ENCODE data around the gene LYRM7. TPM values are rescaled to one million over a fixed set of nuclear protein-coding genes. Genes with fewer than 3 reads are reported as not detected.

LYRM7 gene
- polyA plus RNA-seq, 4 donors, result 14.7 to 19.3 (median 17.2) TPM

GRCh38 chr5:131217791-131218190, 47.0 kb downstream of the LYRM7 start:
- no peak for DNase-seq (ENCODE audit: low read depth in 4 of 4, low spot score in 3 of 4)

DNA sequence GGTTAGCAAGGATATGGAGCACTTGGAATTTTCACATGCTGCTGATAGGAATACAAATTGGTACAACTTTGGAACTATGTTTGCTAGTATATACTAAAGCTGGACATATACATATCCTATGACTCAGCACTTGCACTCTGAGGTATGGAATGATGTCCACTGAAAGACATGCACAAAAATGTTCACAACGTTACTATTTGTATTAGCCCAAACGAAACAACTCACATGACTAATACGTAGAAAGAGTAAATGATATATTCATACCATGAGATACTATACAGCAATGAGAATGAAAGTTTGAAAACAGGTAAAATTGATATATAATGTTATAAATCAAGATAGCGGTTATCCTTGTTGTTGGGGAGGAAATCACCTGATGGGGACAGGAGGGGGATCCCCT, 47.6 kb downstream of the LYRM7 start:
- DNase-seq (ENCODE audit: low read depth in 4 of 4, low spot score in 3 of 4), result no peak

DNA sequence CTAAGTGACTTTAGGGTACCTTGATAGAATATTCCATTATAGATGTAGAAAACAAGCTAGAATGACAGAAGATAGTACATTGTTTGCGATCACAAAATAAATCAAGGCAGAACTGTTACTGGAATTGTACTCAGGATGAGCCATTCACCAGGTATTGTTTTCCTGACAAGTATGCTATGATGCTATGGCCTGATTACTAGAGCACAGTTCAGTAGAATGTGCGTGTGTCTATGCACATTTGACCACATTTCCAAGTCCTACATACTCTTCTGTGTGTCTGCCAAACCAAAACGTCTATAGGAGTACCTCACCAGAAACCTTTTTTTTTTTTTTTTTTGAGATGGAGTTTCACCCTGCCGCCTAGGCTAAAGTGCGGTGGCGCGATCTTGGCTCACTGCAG, 49.8 kb downstream of the LYRM7 start:
- DNase-seq (ENCODE audit: low read depth in 4 of 4, low spot score in 3 of 4), result no peak

GRCh38 chr5:131221008-131221703, 50.4 kb downstream of the LYRM7 start:
- no peak for DNase-seq (ENCODE audit: low read depth in 4 of 4, low spot score in 3 of 4)

GRCh38 chr5:131221888-131222287, 51.1 kb downstream of the LYRM7 start:
- no peak for DNase-seq (ENCODE audit: low read depth in 4 of 4, low spot score in 3 of 4)

- no peak for DNase-seq (ENCODE audit: low read depth in 4 of 4, low spot score in 3 of 4)
Measured at GRCh38 chr5:131222731-131223130, 52.0 kb downstream of the LYRM7 start.

- no peak for DNase-seq (ENCODE audit: low read depth in 4 of 4, low spot score in 3 of 4)
Measured at GRCh38 chr5:131223751-131224386, 53.1 kb downstream of the LYRM7 start.

- DNase-seq (ENCODE audit: low read depth in 4 of 4, low spot score in 3 of 4), result no peak
Measured at GRCh38 chr5:131224387-131225201, 53.9 kb downstream of the LYRM7 start.

DNA sequence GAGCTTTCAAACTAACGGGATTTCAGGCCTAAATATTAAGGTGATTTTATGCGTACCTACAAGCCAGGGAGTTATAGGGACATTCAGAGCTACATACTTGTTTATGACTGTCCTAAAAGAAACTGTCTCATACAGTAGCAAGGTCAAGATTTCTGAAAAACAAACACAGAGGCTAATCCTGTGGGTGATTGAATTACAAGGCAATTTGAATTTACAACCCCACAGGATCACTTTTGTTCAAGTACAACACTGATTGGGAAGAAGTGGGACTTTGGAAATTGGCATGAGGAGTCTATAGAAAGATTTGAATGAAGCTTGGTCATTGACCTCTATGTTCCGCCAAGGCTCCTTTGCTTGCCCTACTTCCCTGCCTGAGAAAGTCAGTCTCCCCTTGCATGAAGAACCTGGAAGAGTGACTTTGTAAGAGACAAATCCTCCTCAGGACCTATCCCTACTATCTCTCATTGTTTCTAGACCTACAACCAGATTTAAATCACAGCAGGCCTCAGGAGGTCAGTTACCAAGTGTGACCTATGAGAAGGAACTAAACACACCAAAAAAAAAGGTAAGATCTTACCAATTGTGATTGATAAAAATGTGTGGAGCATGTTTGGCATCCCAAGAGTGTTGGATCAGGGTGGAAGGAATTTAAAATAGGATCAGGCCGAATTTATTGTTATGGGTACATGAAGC, 54.7 kb downstream of the LYRM7 start:
- no peak for DNase-seq (ENCODE audit: low read depth in 4 of 4, low spot score in 3 of 4)

GRCh38 chr5:131226899-131227298, 56.2 kb downstream of the LYRM7 start:
- no peak for DNase-seq (ENCODE audit: low read depth in 4 of 4, low spot score in 3 of 4)

DNA sequence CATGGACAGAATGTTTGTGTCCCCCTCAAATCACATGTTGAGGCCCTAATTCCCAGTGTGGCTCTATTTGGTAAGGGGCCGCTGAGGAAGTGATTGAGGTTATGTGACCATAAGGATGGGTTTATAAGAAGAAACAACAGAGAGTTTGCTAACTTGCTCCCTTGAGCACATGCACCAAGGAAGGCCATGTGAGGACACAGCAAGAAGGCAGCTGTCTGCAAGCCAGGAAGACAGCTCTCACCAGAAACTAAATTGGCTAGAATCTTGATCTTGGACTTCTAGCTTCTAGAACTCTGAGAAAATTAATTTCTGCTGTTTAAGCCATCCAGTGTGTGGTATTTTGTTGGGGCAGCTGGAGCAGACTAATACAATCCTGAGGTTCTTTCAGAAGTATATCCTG, 57.9 kb downstream of the LYRM7 start:
- no peak for DNase-seq (ENCODE audit: low read depth in 4 of 4, low spot score in 3 of 4)

DNA sequence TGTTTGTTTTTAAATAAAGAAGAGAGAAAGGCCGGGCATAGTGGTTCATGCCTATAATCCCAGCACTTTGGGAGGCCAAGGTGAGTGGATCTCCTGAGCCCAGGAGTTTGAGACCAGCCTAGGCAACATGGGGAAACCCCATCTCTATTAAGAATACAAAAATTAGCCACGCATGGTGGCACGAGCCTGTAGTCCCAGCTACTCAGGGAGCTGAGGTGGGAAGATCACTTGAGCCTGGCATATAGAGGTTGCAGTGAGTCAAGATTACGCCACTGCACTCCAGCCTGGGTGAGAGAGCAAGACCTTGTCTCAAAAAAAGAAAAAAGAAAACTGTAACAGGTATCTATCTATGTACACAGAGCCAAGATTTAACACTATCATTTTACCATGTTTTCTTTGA, 58.9 kb downstream of the LYRM7 start:
- DNase-seq (ENCODE audit: low read depth in 4 of 4, low spot score in 3 of 4), result no peak

DNA sequence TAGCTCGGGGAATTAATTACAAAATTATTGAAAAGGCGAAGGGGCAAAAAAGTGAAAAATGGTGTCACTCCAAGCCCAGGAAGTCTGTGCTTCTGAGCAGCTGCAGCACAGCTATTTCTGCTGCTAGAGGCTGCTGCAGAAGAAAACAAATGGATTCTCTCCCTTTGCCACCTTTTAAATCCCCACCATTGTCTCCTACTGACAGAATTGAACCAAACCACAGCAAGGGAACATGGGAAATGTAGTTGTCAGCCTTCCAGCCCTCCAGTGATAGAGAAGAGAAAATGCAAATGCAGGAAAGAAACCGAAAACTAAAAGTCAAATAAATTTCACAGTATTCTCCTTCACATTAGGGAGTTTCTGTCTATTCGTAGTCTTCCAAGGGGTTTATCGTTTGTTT, 59.7 kb downstream of the LYRM7 start:
- no peak for DNase-seq (ENCODE audit: low read depth in 4 of 4, low spot score in 3 of 4)

- DNase-seq (ENCODE audit: low read depth in 4 of 4, low spot score in 3 of 4), result no peak
Measured at GRCh38 chr5:131239686-131240085, 68.9 kb downstream of the LYRM7 start.

DNA sequence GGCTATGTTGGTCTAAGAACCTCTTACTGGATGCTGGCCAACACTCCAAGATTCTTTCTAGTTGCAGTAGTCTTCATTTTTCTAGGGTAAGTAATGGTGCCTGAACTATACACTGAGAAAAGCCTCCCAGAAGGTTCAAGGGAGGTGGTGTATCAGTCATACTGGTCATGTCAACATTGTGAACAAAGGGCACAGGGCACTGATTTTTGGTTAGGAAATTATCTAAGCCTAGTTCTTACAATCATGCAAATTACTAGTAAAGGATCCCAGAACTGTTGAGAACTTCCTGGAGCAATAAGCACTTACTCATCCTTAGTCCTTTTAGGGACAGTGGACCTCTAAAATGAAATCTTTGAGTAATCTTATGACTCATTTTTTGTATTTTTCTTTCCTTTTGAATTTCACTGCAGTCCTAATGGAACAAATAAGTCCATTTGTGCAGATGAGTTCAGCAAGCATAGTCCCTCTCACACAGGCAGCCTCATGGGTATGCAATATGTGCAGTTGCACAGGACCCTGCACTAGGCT, 72.0 kb downstream of the LYRM7 start:
- DNase-seq (ENCODE audit: low read depth in 4 of 4, low spot score in 3 of 4), result no peak

DNA sequence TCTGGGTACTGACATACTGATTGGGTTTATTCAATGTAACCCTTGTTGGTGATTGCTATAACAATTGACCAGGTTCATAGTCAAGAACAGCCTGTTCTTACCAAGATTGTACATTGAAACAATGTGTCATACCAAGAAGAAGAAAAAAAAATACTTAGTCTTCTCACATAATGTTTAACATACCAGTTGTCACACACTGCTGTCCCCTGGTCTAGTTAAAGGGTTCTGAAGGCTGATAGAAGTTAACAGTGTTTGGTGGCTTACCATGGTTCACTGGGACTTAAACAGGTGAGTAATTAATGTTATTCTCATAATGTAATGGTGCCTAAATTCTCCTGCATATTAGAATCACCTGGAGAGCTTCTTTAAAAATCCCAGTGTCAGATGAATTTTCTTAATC, 74.6 kb downstream of the LYRM7 start:
- no peak for DNase-seq (ENCODE audit: low read depth in 4 of 4, low spot score in 3 of 4)

DNA sequence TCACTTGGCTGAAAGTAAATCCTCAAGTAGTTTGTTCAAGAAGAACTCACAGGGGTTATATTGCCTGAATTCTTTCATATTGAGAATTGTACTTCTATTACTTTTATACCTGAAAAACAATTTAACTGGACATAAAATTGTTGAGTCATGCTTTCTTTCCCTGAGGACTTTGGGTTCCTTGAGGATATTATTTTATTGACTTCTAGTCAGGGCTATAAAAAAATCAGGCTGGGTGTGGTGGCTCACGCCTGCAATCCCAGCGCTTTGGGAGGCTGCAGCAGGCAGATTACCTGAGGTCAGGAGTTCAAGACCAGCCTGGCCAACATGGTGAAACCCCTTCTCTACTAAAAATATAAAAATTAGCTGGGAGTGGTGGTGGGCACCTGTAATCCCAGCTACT, 75.2 kb downstream of the LYRM7 start:
- no peak for DNase-seq (ENCODE audit: low read depth in 4 of 4, low spot score in 3 of 4)

DNA sequence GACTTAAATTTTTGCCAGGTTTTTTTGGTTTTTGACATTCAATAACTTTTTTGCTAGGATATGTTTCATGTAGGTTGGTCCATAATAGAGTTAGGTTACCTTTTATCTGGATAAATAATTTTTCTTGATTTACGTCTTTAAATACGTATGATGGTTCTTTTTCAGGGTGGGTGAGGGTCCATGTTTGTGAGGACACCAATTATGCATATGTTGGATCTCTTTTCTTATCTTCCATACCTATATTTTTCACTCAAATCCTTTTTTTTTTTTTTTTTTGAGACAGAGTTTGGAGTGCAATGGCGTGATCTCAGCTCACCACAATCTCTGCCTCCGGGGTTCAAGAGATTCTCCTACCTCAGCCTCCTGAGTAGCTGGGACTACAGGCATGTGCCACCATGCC, 75.8 kb downstream of the LYRM7 start:
- DNase-seq (ENCODE audit: low read depth in 4 of 4, low spot score in 3 of 4), result no peak

DNA sequence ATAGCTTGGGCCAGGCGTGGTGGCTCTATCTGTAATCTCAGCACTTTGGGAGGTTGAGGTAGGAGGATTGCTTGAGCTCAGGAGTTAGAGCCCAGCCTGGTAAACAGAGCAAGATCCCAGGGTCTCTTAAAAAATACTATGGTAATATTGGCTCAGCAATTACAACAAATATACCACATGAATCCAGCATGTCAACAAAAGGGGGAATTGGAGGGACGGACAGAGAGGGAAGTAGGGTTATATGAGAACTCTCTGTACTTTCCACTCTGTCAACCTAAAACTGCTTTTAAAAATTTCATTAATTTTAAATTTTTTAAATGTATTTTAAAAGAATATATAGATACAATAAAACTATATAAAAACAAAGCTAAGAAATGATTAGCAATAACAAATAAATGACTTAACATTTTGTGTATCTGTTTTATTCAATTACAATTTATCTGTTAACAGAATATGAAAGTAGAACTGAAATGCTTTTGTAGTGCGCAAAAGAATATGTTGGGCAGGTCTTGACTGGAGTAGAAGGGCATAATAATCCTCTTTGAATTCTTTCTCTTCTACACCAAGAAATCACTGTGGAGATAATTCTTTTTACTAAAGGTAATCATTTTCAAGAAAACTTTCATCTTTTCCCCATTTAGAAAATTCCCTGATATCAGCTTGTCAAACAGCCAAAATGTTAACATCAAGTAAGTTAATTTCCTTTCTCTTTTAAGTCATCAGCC, 80.2 kb downstream of the LYRM7 start:
- no peak for DNase-seq (ENCODE audit: low read depth in 4 of 4, low spot score in 3 of 4)

GRCh38 chr5:131252824-131253171, 82.1 kb downstream of the LYRM7 start:
- no peak for DNase-seq (ENCODE audit: low read depth in 4 of 4, low spot score in 3 of 4)

All from right renal pelvis (tissue), 4 donors.